Ovary (tissue), 3 donors: ENCODE data around the gene TP53BP2.

ENCODE experiments used
- CTCF ChIP-seq, 3 donors: fragments of 450-650 bp in 2 of 3; fragments of 200-600 bp in 1 of 3; IDR thresholded peaks; one replicate each; pipeline versions ENCODE4 v1.5.1 to v1.8.0; 2016 to 2022; ENCODE audit warnings: antibody characterized with exemption in 3 of 3, mild to moderate bottlenecking in 1 of 3
- EP300 ChIP-seq: sonication (generic); formaldehyde crosslinking; IDR thresholded peaks from one replicate; pipeline ENCODE4 v1.6.1; 2017; ENCODE audit warnings: antibody characterized with exemption
- POLR2A ChIP-seq: fragments of 450-650 bp; IDR thresholded peaks from one replicate; pipeline ENCODE4 v1.6.1; 2017; ENCODE audit warnings: antibody characterized with exemption, mild to moderate bottlenecking, moderate library complexity
- donor health status: DM: no; HTN: no; CAD: no.

DNA sequence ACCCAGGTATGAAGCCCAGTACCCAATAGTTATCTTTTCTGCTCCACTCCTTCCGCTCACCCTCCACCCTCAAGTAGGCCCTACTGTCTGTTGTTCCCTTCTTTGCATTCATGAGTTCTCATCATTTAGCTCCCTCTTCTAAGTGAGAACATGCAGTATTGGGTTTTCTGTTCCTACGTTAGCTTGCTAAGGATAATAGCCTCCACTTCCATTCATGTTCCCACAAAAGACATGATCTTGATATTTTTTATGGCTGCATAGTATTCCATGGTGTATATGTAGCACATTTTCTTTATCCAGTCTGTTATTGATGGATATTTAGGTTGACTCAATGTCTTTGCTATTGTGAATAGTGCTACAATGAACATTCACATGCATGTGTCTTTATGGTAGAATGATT lies 2.8 kb upstream of the TP53BP2 start:
- TF ChIP-seq POLR2A (no peak), CTCF (IDR thresholded peaks at IDR 0.05) (no peak), EP300 (no peak)
